SK-N-SH (cell line): ENCODE data around the gene RILPL1.

ENCODE experiments used
- CTCF ChIP-seq: fragments of 200-600 bp; sonication (generic); IDR thresholded peaks from 2 replicates; pipeline ENCODE4 v1.6.1; 2017; ENCODE audit warnings: antibody characterized with exemption, mild to moderate bottlenecking, moderate library complexity
- GABPA ChIP-seq: IDR thresholded peaks from 2 replicates; pipeline ENCODE4 v1.4.0; 2012; ENCODE audit warnings: low read depth, mild to moderate bottlenecking
- TAF1 ChIP-seq: IDR thresholded peaks from 2 replicates; pipeline ENCODE4 v1.6.1; 2012; ENCODE audit warnings: low read depth, mild to moderate bottlenecking, low read length, moderate library complexity, borderline replicate concordance
- TEAD4 ChIP-seq: IDR thresholded peaks from 2 replicates; pipeline ENCODE4 v1.4.0; 2012; ENCODE audit warnings: mild to moderate bottlenecking, borderline replicate concordance; ENCODE audit not compliant: insufficient read depth

- TF ChIP-seq TAF1 = no peak
- no peak for TF ChIP-seq GABPA
- TF ChIP-seq CTCF = no peak
- no peak for TF ChIP-seq TEAD4
Observed at GRCh38 chr12:123487428-123487827, 46.1 kb downstream of the RILPL1 start.
